H1 (cell line): ENCODE results near the gene ADPRM. TPM values are rescaled to one million over a fixed set of nuclear protein-coding genes. Genes with fewer than 3 reads are reported as not detected.

Experiments
- CTCF ChIA-PET: fragments of 300-600 bp; sonication (Branson Sonifier 250); formaldehyde crosslinking; loops from one replicate; lab custom pipeline; 2021; ENCODE audit not compliant: partially characterized antibody; lab: Charles Lee
- POLR2A ChIA-PET: fragments of 300-600 bp; sonication (Branson Sonifier 250); formaldehyde crosslinking; loops from one replicate; lab custom pipeline; 2021; ENCODE audit warnings: inconsistent platforms; ENCODE audit not compliant: partially characterized antibody; lab: Charles Lee
- DNase-seq, 2 experiments: peaks; one replicate each; pipeline versions ENCODE4 v3.0.0 to v3.0.0-alpha.2; 2010 to 2022; ENCODE audit warnings: low spot score in 2 of 2, low read depth in 1 of 2, mixed read lengths in 1 of 2
- FAIRE-seq: peaks from 2 replicates; lab custom pipeline; 2011; peaks lifted over from hg19 to GRCh38; lab: Jason Lieb, UNC
- H2AFZ ChIP-seq: 2 replicates; pipeline ENCODE4 v1.8.1; 2012; ENCODE audit warnings: low read length, inconsistent platforms
- H2AK5ac ChIP-seq: 2 replicates; pipeline ENCODE4 v1.6.1; 2013; ENCODE audit warnings: low read depth, low read length
- H2BK120ac ChIP-seq: replicated peaks from 2 replicates; pipeline ENCODE3; 2013; ENCODE audit warnings: low read depth, low read length, inconsistent platforms
- H2BK12ac ChIP-seq: 2 replicates; pipeline ENCODE4 v1.6.1; 2013; ENCODE audit warnings: low read depth, low read length
- H2BK15ac ChIP-seq: 2 replicates; pipeline ENCODE4 v1.6.1; 2013; ENCODE audit warnings: low read length
- H2BK20ac ChIP-seq: 2 replicates; pipeline ENCODE4 v1.6.1; 2013; ENCODE audit warnings: low read length
- H2BK5ac ChIP-seq: 2 replicates; pipeline ENCODE4 v1.6.1; 2013; ENCODE audit warnings: low read depth, low read length
- H3K14ac ChIP-seq: 2 replicates; pipeline ENCODE4 v1.6.1; 2013; ENCODE audit warnings: inconsistent platforms; ENCODE audit not compliant: insufficient read length
- H3K18ac ChIP-seq: 2 replicates; pipeline ENCODE4 v1.6.1; 2013; ENCODE audit warnings: low read length; ENCODE audit errors: extremely low read depth
- H3K23ac ChIP-seq: 2 replicates; pipeline ENCODE4 v1.6.1; 2013; ENCODE audit warnings: inconsistent platforms; ENCODE audit not compliant: insufficient read length
- H3K23me2 ChIP-seq: 2 replicates; pipeline ENCODE4 v1.6.1; 2013; ENCODE audit warnings: low read depth, low read length
- H3K27ac ChIP-seq: 2 replicates; pipeline ENCODE4 v1.6.1; 2011; ENCODE audit warnings: low read depth, low read length, inconsistent platforms
- H3K27me3 ChIP-seq, 4 experiments: replicated peaks in 1 of 4; 1 replicate in 1 of 4; 2 replicates in 3 of 4; pipeline versions ENCODE4 v1.6.1 to v1.8.1; 2011 to 2013; ENCODE audit warnings: low read length in 3 of 4, mild to moderate bottlenecking in 3 of 4, inconsistent platforms in 2 of 4, mixed read lengths in 2 of 4, moderate library complexity in 1 of 4; ENCODE audit not compliant: control insufficient read depth in 3 of 4, insufficient read depth in 3 of 4; ENCODE audit errors: extremely low read depth in 1 of 4
- H3K36me3 ChIP-seq, 4 experiments: 2 replicates each; pipeline versions ENCODE4 v1.6.1 to v1.8.1; 2011 to 2013; ENCODE audit warnings: mild to moderate bottlenecking in 4 of 4, low read length in 3 of 4, moderate library complexity in 2 of 4, control low read depth in 1 of 4, inconsistent platforms in 1 of 4; ENCODE audit not compliant: insufficient read depth in 4 of 4, control insufficient read depth in 2 of 4
- H3K4ac ChIP-seq: replicated peaks from 2 replicates; pipeline ENCODE3; 2013; ENCODE audit warnings: low read length, low read depth, mixed read lengths, inconsistent platforms; ENCODE audit not compliant: insufficient read length
- H3K4me1 ChIP-seq, 4 experiments: replicated peaks in 1 of 4; 1 replicate in 1 of 4; 2 replicates in 3 of 4; pipeline versions ENCODE4 v1.6.1 to v1.8.1; 2011 to 2013; ENCODE audit warnings: low read length in 3 of 4, inconsistent platforms in 2 of 4, mixed read lengths in 1 of 4; ENCODE audit not compliant: insufficient read depth in 4 of 4, control insufficient read depth in 3 of 4
- H3K4me2 ChIP-seq, 2 experiments: 2 replicates each; pipeline versions ENCODE4 v1.6.1 to v1.8.1; 2011 to 2013; ENCODE audit warnings: low read depth in 2 of 2, low read length in 2 of 2, control low read depth in 1 of 2, inconsistent platforms in 1 of 2, mild to moderate bottlenecking in 1 of 2; ENCODE audit not compliant: insufficient read depth in 1 of 2
- H3K4me3 ChIP-seq, 4 experiments: fragments of 200-600, 300-600 bp in 1 of 4; sonication (generic), shearing (Covaris generic), sonication (Bioruptor Twin) in 1 of 4; 2 replicates each; pipeline versions ENCODE4 v1.5.1 to v1.8.1; 2011 to 2016; ENCODE audit warnings: low read length in 4 of 4, low read depth in 3 of 4, control low read depth in 2 of 4, inconsistent platforms in 2 of 4, mild to moderate bottlenecking in 2 of 4, mixed read lengths in 1 of 4, moderate library complexity in 1 of 4; ENCODE audit not compliant: insufficient read depth in 2 of 4; ENCODE audit errors: extremely low read depth in 1 of 4
- H3K56ac ChIP-seq: replicated peaks from 2 replicates; pipeline ENCODE3; 2013; ENCODE audit warnings: low read depth, mild to moderate bottlenecking, mixed read lengths, low read length, inconsistent platforms; ENCODE audit not compliant: insufficient read length
- H3K79me1 ChIP-seq: 2 replicates; pipeline ENCODE4 v1.6.1; 2013; ENCODE audit warnings: low read depth, low read length, control low read depth
- H3K79me2 ChIP-seq, 2 experiments: 2 replicates each; pipeline versions ENCODE4 v1.6.1 to v1.8.1; 2012 to 2013; ENCODE audit warnings: low read length in 2 of 2, mild to moderate bottlenecking in 2 of 2, inconsistent platforms in 1 of 2; ENCODE audit not compliant: insufficient read depth in 2 of 2, control insufficient read depth in 1 of 2
- H3K9ac ChIP-seq, 4 experiments: replicated peaks in 1 of 4; 1 replicate in 1 of 4; 2 replicates in 3 of 4; pipeline versions ENCODE4 v1.6.1 to v1.8.1; 2011 to 2013; ENCODE audit warnings: low read depth in 3 of 4, low read length in 3 of 4, control low read depth in 2 of 4, mild to moderate bottlenecking in 2 of 4, moderate library complexity in 2 of 4, inconsistent platforms in 1 of 4; ENCODE audit errors: extremely low read depth in 1 of 4
- H3K9me3 ChIP-seq, 2 experiments: 2 replicates each; pipeline versions ENCODE4 v1.6.1 to v1.8.1; 2012 to 2013; ENCODE audit warnings: mild to moderate bottlenecking in 2 of 2, moderate library complexity in 2 of 2, control low read depth in 1 of 2, inconsistent platforms in 1 of 2, low read depth in 1 of 2, low read length in 1 of 2, mixed read lengths in 1 of 2; ENCODE audit not compliant: insufficient read depth in 2 of 2
- H4K20me1 ChIP-seq, 2 experiments: replicated peaks in 1 of 2; 2 replicates each; pipeline versions ENCODE3 to v1.8.1; 2011 to 2013; ENCODE audit warnings: inconsistent platforms in 2 of 2, low read length in 2 of 2, mild to moderate bottlenecking in 1 of 2; ENCODE audit not compliant: insufficient read depth in 2 of 2, control insufficient read depth in 1 of 2
- H4K5ac ChIP-seq: 2 replicates; pipeline ENCODE4 v1.6.1; 2013; ENCODE audit warnings: low read length, low read depth, mixed read lengths, inconsistent platforms; ENCODE audit not compliant: insufficient read length
- H4K8ac ChIP-seq: 2 replicates; pipeline ENCODE4 v1.8.0; 2013; ENCODE audit warnings: mild to moderate bottlenecking, moderate library complexity, low read length, inconsistent platforms; ENCODE audit not compliant: insufficient read depth; ENCODE audit errors: extremely low read depth
- H4K91ac ChIP-seq: replicated peaks from 2 replicates; pipeline ENCODE3; 2013; ENCODE audit warnings: low read length, mixed read lengths, inconsistent platforms; ENCODE audit not compliant: insufficient read length
- CHD1 ChIP-seq: IDR thresholded peaks from 2 replicates; pipeline ENCODE4 v1.6.1; 2012; ENCODE audit warnings: low read depth, low read length, improper control_type of control experiment
- EGR1 ChIP-seq: IDR thresholded peaks from 2 replicates; pipeline ENCODE4 v1.6.1; 2011; ENCODE audit warnings: low read depth, low read length, borderline replicate concordance
- EP300 ChIP-seq, 2 experiments: IDR thresholded peaks; 1 replicate in 1 of 2; 2 replicates in 1 of 2; pipeline ENCODE4 v1.6.1; 2011 to 2012; ENCODE audit warnings: low read depth in 2 of 2, low read length in 2 of 2, mild to moderate bottlenecking in 2 of 2, borderline replicate concordance in 1 of 2, inconsistent platforms in 1 of 2, moderate library complexity in 1 of 2
- GTF2F1 ChIP-seq: IDR thresholded peaks from 2 replicates; pipeline ENCODE4 v1.6.1; 2012; ENCODE audit warnings: low read depth, low read length, improper control_type of control experiment, borderline replicate concordance
- RNF2 ChIP-seq: fragments of 200-900, 300-1000 bp; sonication (generic); IDR thresholded peaks from 2 replicates; pipeline ENCODE4 v1.7.1; 2016; ENCODE audit warnings: borderline replicate concordance, low read depth, mild to moderate bottlenecking, antibody characterized with exemption, low read length; ENCODE audit not compliant: poor library complexity, severe bottlenecking; ENCODE audit errors: missing control alignments
- SIRT6 ChIP-seq: IDR thresholded peaks from one replicate; pipeline ENCODE4 v1.7.1; 2012; ENCODE audit warnings: low read length, inconsistent platforms
- SP1 ChIP-seq: IDR thresholded peaks from 2 replicates; pipeline ENCODE4 v1.6.1; 2011; ENCODE audit warnings: low read depth, low read length
- SP2 ChIP-seq: IDR thresholded peaks from 2 replicates; pipeline ENCODE4 v1.6.1; 2012; ENCODE audit warnings: mild to moderate bottlenecking, low read length, inconsistent platforms
- ZNF274 ChIP-seq: IDR thresholded peaks from 2 replicates; pipeline ENCODE4 v1.7.0; 2012; ENCODE audit warnings: low read length, borderline replicate concordance; ENCODE audit errors: extremely low read depth
- WGBS, 2 experiments: shearing (Covaris generic) in 1 of 2; methylation state at CpG; one replicate each; pipeline versions ENCODE4 v1.1.6 to v1.1.7; 2013 to 2015; ENCODE audit warnings: low lambda C conversion rate in 2 of 2, mixed read lengths in 2 of 2, inconsistent platforms in 1 of 2, low coverage in 1 of 2, missing lambda C conversion rate in 1 of 2; ENCODE audit not compliant: insufficient replicate concordance in 2 of 2, insufficient coverage in 1 of 2, insufficient read length in 1 of 2; ENCODE audit errors: extremely low coverage in 1 of 2, missing lambda C conversion rate in 1 of 2; 5-methylcytosine and 5-hydroxymethylcytosine counted together
- polyA plus RNA-seq, 7 experiments: library from polyadenylated mRNA; depleted of rRNA in 3 of 7; stranded (reverse) in 5 of 7; unstranded in 2 of 7; fragments of >200 nt in 5 of 7; fragments of 200-250 nt in 2 of 7; gene quantifications; 1 replicate in 5 of 7; 2 replicates in 1 of 7; 4 replicates in 1 of 7; pipeline versions ENCODE4 v1.2.1 to v1.2.3, GENCODE V29; 2011 to 2013; ENCODE audit warnings: missing spikeins in 2 of 7, mixed read lengths in 2 of 7
- total RNA-seq: library from RNA; stranded (reverse); fragmentation: NEBNext Ultra II Directional; extraction: Animal tissue kit (Norgen Biotek cat#: 25700); gene quantifications from 2 replicates; pipeline ENCODE4 v1.2.1, GENCODE V29; 2021
- TF ChIP-seq, protein P1 (sequence below), 3 experiments: IDR thresholded peaks; 1 replicate in 2 of 3; 2 replicates in 1 of 3; pipeline versions ENCODE4 v1.5.1 to v1.6.1; 2011; ENCODE audit warnings: low read length in 3 of 3, mild to moderate bottlenecking in 3 of 3, inconsistent platforms in 2 of 3, low read depth in 1 of 3, moderate library complexity in 1 of 3; ENCODE audit not compliant: insufficient read depth in 1 of 3; ENCODE audit errors: control extremely low read depth in 1 of 3

Gene ADPRM
- total and polyA plus RNA-seq, 2 of the 8 experiments (the other 6 are each of a cell fraction or from before 2014, with no cell fraction given): 6.7 to 7.9 TPM

DNA sequence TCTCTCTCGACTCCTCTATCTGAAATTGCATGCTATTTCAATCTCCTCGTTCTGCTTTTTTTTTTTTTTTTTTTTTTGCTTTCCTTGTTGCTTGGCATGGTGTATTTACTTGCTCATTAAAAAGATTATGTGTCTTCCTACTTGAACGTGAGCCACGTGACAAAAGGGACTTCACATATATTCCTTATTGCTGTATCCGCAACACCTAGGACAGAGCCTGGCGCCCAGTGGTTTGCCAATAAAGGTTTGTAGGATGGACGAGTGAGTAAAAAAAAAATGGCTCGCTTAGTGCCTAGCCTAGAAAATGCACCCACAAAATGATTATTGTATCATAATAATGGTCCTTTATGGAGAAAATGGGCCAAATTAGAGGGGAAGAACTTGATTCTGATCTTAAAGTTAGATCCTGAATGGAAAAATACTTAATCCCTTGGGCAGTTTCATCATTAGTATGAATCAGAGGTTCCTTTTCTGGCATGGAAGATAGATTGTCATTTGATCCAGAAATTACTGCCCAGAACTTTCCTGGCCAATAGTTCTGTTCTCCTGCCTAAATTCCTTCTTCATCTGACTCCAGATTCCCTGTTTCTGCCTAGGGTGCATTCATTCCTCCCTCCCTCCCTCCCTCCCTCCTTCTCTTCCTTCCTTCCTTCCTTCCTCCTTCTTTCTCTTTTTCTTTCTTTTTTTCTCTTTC lies 46.1 kb downstream of the ADPRM start:
- H2BK20ac ChIP-seq: no peak overlapping the region
- no peak overlapping the region for H3K56ac ChIP-seq
- no peak overlapping the region for H2BK5ac ChIP-seq
- no peaks in the 10 kb centered on the region; the same call in 1 of the 2 replicates for H3K23me2 ChIP-seq
- H4K5ac ChIP-seq: no peak overlapping the region
- no peak overlapping the region for H3K4me3 ChIP-seq
- no peak overlapping the region for H2BK120ac ChIP-seq
- no peaks in the 10 kb centered on the region for H3K36me3 ChIP-seq
- ChIA-PET CTCF (interaction anchor here (1.5 kb wide), 1 partner anchor 11 kb away, joined by 5 read pairs; no protein-coding TSS in a partner anchor), POLR2A (no interaction called here)
- no peak for DNase-seq
- H3K4me2 ChIP-seq: no peak overlapping the region
- H3K18ac ChIP-seq: no peak overlapping the region
- H3K23ac ChIP-seq: no peak overlapping the region
- no peak overlapping the region for H4K8ac ChIP-seq
- H3K79me2 ChIP-seq: no peaks in the 10 kb centered on the region
- H2BK12ac ChIP-seq: no peak overlapping the region
- no peak overlapping the region for H3K9ac ChIP-seq
- H3K4me1 ChIP-seq: peaks cover 0 to 4% (median 2%) of the 10 kb centered on the region in 4 experiments; a peak in 3 of 7 replicates
- WGBS, 2 experiments: 88% methylated on average over 7 of the region's 8 CpGs; no CpG with 5 or more reads in 1 of the 2 experiments
- no peaks in the 10 kb centered on the region for H3K27me3 ChIP-seq
- H4K20me1 ChIP-seq: no peaks in the 10 kb centered on the region
- no peak overlapping the region for H3K4ac ChIP-seq
- no peak overlapping the region for H2BK15ac ChIP-seq
- H3K79me1 ChIP-seq: no peaks in the 10 kb centered on the region
- no peak overlapping the region for H4K91ac ChIP-seq
- no peak overlapping the region for H2AFZ ChIP-seq
- no peak for FAIRE-seq
- H3K14ac ChIP-seq: no peak overlapping the region
- no peaks in the 10 kb centered on the region for H3K9me3 ChIP-seq
- H2AK5ac ChIP-seq: no peak overlapping the region
- no peak overlapping the region for H3K27ac ChIP-seq
- TF ChIP-seq, protein P1, sequence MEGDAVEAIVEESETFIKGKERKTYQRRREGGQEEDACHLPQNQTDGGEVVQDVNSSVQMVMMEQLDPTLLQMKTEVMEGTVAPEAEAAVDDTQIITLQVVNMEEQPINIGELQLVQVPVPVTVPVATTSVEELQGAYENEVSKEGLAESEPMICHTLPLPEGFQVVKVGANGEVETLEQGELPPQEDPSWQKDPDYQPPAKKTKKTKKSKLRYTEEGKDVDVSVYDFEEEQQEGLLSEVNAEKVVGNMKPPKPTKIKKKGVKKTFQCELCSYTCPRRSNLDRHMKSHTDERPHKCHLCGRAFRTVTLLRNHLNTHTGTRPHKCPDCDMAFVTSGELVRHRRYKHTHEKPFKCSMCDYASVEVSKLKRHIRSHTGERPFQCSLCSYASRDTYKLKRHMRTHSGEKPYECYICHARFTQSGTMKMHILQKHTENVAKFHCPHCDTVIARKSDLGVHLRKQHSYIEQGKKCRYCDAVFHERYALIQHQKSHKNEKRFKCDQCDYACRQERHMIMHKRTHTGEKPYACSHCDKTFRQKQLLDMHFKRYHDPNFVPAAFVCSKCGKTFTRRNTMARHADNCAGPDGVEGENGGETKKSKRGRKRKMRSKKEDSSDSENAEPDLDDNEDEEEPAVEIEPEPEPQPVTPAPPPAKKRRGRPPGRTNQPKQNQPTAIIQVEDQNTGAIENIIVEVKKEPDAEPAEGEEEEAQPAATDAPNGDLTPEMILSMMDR (IDR thresholded peaks at IDR 0.05; ENCODE audit: control extremely low read depth in 1 of 3, insufficient read depth in 1 of 3, low read depth in 1 of 3, low read length in 3 of 3): no peak
- TF ChIP-seq SIRT6: no peak
- no peak for TF ChIP-seq SP2
- TF ChIP-seq SP1: no peak
- no peak for TF ChIP-seq RNF2
- TF ChIP-seq ZNF274: no peak
- TF ChIP-seq GTF2F1: no peak
- TF ChIP-seq EP300 (IDR thresholded peaks at IDR 0.05; ENCODE audit: borderline replicate concordance in 1 of 2, low read depth in 2 of 2, low read length in 2 of 2): no peak
- TF ChIP-seq CHD1: no peak
- TF ChIP-seq EGR1: no peak
